Vagina (tissue), 2 donors: ENCODE data around the gene PRR5.

Experiments used
- CTCF ChIP-seq, 3 experiments: fragments of 450-650 bp in 2 of 3; fragments of 200-600 bp in 1 of 3; sonication (generic) in 1 of 3; IDR thresholded peaks; one replicate each; pipeline ENCODE4 v1.5.1; 2017 to 2019; ENCODE audit warnings: antibody characterized with exemption in 3 of 3, mild to moderate bottlenecking in 2 of 3, moderate library complexity in 2 of 3
- POLR2A ChIP-seq, 2 donors: fragments of 450-650 bp; IDR thresholded peaks; one replicate each; pipeline ENCODE4 v1.6.1; 2017; ENCODE audit warnings: antibody characterized with exemption in 2 of 2, mild to moderate bottlenecking in 2 of 2, moderate library complexity in 2 of 2
- POLR2AphosphoS5 ChIP-seq, 2 donors: sonication (generic); formaldehyde crosslinking; IDR thresholded peaks; one replicate each; pipeline ENCODE4 v1.9.0; 2017; ENCODE audit warnings: antibody characterized with exemption in 2 of 2, mild to moderate bottlenecking in 2 of 2, low read depth in 1 of 2; ENCODE audit not compliant: insufficient read depth in 1 of 2

GRCh38 chr22:44776605-44777363, 74.8 kb downstream of the PRR5 start:
- TF ChIP-seq CTCF (IDR thresholded peaks at IDR 0.05) (no peak), POLR2A (IDR thresholded peaks at IDR 0.05) (no peak), POLR2AphosphoS5 (IDR thresholded peaks at IDR 0.05; ENCODE audit: insufficient read depth in 1 of 2, low read depth in 1 of 2) (no peak)
